NCI-H526 (cell line): ENCODE data around the gene PPP1R14C.
"Not testable (repeated sequence)": the region's sequence is repeated elsewhere in the genome, so short reads cannot be mapped to it uniquely, and the experiment has no call there.

ENCODE experiments used
- DNase-seq, 2 experiments: peaks; one replicate each; lab custom pipeline; 2025; lab: John Stamatoyannopoulos, UW

The PPP1R14C gene

DNA sequence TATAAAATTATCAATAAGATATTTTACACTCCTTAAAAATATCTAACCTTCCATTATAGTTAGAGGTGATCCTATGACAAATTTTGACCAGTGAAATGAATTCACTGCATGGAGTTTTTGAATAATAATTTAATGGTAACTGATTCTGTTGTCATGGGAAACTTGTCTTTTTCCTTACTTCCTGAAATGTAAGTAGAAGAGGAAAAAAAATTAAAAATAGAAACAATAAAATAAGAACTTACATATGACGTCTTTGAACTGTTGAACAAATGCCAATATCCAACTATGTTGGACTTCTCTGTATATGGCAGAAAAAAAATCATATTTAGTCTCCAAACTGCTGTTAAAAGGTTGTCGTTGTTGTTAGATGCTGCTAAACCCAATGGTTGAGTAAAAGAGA, 26.3 kb downstream of the PPP1R14C start:
- no peak for DNase-seq

DNA sequence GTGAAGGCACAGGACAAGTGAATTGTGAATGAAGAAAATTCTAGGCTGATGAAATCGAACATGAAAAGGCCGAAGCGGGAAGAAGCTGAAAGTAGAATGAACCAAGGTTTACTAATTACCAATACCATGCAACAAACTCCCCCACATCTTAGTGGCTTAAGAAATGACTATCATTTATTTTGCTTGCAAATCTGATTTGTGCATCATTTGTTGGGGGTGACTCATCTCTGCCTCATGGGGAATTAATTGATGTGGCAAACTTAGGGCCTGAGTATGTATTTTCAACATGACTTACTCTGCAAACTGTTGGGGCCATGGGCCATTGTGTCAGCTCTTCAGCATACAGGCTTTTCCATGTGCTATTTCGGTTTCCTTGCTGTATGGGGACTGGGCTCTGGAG, 26.8 kb downstream of the PPP1R14C start:
- no peak for DNase-seq

DNA sequence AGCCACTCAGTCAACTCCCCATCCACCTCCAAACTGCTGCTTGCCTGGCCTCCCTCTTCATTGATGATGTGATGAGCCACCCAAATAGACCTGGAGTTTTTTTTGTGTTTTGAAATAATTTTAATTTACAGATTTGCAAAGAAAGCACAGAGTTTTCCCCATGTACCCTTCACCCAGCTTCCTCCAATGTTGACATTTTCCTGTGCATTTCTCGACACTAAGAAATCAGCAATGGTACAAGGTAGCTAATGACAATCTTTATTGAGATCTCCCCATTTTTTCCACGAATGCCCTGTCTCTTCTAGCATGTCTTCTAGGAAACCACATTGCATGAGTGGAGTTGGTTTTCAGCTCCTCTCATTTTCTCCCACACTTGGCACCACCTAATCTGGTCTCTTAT, 30.1 kb downstream of the PPP1R14C start:
- no peak for DNase-seq

DNA sequence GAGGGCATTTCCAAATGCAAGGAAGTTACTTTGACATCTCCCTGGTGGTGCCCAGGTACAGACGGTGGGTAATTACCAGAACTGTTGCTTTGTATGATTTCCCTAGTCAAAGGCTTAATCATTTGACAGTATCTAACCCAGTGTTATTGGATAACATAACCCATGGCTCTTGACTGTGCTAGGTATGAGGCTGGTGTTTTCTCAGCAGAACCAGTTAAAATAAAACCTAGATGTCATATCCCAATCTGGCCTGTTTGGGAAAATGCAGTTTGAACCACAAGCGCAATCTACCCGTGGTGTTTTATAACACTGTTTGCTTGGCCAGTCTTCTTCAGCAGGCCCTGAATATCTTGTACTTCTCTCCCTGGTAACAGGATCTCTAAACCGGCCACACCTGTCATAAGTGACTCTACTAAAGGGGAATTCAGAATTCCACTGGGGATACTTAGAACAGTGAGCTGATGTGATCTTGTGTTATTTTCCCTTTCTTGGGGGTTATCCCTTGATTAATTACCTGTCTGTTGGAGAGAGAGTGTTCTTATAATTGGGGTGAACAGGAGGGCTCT, 32.8 kb downstream of the PPP1R14C start:
- DNase-seq, result peak in 1 of 2 experiments; percentile 12

DNA sequence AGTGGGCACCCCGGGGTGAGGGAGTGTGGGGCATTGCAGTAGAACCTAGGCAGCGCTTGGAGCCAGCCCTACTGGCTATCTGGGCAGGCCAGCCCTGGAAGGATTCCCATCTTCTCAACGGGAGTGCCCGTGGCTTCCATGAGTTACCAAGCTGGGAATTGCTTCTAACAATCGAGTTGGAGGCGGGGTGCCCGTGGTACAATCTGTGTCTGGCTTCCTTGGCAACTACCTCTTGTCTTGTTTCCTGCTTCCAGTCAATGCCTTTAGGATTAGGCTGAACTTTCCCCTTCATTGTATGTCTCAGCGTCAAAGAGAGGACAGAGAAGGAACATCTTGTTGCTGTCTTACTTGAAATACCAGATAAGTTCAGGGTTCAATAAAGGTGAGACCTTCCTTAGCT, 33.3 kb downstream of the PPP1R14C start:
- DNase-seq, result no peak

DNA sequence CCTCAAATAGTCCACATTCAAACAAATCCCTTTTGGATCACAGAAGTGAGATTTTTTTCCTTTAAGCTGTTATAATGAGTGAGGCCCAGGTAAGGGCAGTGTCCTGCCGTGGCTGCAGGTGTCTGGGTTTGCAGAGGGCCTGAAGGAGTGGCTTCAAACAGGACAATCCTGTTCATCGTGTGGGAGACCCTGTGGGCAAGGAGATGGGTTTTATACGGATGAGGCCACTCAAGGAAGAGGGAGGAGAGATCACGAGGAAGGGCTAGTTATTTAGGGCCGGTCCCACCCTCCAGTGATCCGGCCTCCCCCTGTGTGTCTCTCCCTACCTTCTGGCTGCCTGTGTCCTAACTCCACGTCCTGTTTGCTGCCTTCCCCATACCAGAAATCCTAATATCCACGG, 33.8 kb downstream of the PPP1R14C start:
- DNase-seq, result no peak

DNA sequence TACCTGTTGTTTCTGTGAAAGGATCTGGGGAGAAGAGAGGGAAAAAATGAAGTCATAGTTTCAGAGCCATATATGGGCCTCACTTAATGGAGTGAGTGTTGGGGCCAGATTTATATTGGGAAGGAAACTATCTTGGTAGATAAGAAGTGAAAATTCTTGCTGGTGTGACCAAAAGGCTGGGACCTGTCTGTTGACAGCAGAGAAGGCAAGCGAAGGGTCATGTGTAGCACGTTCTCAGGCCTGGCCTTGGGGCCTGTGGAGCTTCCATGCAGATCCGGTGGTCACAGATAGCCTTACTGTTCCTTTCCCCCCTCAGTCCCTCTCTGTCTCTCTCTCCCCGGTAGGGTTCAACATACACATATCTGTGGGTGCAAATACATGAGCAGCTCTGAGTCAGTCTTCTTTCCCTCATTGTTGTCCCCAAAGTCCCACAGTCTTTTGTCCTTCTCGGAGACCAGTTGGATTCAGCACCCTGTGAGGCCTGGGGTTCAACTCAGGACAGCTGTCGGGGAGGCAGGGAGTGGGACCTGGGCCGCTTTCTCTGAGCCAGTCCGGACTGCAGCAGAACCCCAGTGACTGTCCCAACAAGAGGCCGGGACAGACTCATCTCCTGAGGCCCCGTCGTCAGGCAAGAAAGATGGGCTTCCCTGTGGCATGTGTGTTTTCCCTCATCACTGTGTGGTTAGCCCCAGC, 34.6 kb downstream of the PPP1R14C start:
- no peak for DNase-seq

DNA sequence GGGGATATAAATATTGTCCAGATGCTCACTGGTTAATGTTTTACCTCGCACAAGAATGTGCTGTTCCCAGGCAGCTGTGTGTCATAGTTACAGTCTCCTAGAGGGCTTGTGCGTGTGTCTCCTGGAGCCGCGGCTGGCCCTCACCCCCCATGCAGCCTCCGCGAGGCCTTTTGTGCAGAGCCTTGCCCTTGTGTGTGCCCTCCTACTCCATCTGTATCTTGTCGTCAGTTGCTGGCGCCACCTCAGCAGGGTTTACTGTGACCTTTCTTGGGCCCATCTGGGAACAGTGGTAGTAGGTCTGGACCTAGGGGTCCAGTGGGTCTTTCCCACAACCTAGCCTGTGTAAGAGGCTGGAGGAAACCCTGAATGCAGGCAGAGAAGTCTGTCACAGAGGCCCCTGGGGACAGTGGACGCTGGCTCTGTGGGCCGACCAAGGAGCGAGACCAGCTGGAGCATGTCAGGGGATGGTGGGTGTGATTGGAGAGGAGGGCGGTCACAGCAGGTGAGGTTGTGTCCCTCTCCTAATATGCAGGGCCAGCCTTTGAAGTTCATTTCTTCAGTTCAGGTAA, 35.2 kb downstream of the PPP1R14C start:
- peak; percentile 46 to 77 for DNase-seq

DNA sequence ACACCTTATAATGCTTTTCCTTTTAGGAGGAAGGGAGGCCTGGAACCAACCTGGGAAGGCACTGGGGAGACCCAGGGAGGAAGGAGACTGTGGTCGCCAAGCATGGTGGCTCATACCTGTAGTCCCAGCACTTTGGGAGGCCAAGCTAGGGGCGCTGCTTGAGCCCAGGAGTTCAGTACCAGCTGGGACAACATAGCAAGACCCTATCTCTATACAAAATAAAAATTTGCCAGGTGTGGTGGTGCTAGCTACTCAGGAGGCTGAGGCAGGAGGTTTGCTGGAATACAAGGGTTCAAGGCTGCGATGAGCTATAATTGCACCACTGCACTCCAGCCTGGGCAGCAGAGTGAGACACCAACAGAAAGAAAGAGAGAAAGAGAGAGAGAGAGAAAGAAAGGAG, 36.2 kb downstream of the PPP1R14C start:
- DNase-seq, result no peak

DNA sequence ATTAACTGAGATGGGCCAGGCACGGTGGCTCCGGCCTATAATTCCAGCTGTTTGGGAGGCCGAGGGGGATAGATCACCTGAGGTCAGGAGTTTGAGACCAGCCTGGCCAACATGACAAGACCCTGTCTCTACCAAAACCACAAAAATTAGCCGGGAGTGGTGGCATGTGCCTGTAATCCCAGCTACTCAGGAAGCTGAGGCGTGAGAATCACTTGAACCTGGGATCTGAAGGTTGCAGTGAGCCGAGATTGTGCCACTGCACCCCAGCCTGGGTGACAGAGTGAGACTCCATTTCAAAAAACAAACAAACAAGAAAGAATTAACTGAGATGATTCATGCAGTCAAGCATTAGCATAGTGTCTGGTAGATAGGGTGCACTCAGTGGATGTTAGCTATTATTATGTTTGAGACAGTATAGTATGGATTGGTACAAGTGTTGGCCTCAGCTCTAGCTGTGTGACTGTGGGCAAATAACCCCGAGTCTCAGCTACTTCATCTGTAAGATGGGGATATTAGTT, 37.1 kb downstream of the PPP1R14C start:
- not testable (repeated sequence) for DNase-seq

DNA sequence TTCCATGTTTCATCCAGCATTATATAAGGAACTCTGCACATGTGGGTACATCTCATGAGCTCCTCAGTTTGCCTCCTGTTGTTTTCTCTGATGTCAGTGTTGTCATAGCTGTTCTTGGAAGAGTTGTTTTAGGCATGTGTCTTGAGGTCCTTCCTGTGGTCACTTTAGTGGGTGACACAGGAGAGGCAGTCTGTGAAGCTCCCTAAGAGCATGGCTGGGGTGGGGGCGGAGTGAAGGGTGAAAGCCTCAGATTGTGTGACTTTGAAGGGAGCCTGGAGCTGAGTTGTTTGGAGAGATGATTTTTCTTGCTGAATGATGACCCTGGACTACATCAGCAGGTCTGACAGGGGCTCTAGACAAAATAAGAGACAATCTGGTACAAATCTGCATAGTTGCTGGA, 37.7 kb downstream of the PPP1R14C start:
- DNase-seq, result no peak

DNA sequence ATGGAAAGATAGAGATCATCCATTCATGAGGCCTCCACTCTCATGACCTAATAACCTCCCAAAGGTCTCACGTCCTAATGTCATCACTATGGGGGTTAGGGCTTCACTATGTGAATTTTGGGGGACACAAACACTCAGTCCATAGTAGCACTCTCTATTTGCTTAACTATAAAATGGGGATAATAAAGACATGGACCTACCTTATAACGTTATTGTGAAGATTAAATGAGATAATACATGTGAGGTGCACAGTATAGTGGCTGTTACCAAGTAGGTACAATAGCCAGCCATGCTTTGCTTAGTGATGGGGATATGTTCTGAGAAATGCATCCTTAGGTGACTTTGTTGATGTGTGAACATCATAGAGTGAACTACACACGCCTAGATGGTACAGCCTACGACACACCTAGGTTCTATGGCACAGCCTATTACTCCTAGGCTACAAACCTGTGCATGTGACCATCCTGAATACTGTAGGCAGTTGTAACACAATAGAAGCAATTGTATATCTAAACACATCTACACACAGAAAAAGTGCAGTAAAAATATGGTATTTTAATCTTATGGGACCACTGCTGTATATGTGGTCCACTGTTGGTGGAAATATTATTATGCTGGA, 39.7 kb downstream of the PPP1R14C start:
- no peak for DNase-seq

DNA sequence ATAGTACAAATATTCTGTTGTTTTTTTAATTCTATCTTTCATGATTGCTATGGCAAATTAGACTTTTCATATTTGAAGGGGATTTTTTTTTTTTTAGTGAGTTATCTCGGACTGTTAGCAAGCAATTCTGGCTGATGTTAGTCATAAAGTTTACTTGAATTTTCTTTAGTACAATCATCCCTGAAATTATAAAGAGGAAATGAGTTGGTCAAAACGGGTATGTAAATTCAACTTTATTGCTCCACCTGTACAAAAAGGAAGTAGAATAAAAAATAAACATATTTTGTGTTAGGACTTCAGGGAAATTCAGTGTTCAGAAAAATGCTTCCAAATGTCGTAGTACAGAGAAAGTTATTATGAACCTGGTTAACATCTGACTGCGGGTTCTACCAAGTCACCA, 40.3 kb downstream of the PPP1R14C start:
- no peak for DNase-seq

DNA sequence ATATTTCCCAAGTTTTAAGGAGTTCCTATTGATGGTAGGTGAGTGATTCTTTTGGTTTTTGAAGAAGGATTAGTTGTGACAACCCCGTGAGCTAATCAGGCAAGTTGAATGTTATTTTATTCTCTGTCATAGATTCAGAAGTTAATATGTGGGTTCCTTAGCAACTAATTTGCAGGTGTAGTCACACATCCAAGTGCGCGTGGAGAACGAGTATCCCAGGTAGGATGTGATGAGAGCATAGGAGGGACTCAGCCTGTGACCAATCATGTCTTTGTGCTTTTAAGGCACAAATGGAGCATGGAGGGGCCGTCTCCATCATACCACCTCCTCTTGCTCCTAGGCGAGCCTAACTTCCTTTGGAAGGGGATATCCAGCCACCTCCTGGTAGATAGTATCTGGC, 41.1 kb downstream of the PPP1R14C start:
- DNase-seq, result no peak

DNA sequence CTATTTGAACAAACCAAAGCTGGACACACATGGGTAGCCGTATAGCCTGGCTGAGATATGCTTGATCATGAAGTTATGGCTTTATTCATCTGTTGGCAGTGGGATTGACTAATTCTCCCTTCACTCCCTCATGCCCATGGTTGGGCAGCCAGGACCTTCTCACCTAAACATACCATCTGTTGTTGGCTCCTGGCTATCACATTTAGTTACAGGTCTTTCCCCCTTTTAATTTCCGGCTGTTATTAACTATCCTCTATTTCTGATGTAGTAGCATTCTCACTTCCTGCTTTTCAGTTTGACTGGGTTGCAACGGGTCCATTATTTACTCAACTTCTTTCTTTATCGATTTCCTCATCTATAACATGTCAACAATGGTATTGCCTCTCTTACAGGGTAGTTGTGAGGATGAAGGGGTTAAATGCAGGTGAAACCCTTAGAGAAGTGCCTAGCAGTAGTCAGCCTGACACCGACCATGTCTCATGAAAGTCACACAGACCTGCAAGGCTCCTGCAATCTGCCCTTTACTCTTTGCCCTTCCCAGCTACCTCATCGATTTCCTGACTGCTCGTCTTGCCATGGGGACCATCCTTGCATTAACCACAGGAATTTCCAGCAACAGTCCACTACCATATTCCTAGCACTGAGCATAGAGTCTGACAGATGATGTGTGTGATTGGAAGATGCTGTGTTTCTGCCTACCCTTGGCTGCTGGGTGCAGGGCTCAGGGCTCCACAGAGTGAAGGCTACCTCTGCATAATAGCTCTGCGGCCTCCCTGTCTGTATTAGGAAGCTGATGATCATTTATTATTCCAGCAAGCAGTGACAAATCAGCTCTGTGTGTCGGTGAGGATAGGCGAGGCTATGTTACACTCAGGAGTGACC, 42.2 kb downstream of the PPP1R14C start:
- no peak for DNase-seq

DNA sequence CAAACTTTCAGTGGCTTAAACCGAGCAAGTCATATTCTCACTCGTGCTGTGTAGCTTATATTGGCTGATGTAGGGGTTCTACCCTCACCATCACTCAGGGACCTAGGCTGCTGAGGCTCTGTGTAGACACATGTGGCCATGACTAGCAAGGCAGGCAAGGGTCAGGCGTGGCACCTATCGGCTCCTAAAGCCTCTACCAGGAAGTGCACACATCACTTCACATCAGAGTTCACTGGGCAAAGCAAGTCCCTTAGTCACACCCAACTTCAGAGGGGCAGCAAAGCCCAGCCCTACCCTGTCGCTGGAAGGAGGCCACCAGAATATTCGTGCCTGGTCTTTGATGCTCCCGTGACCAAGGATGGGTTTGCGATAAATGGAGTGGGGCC, 42.9 kb downstream of the PPP1R14C start:
- no peak for DNase-seq

DNA sequence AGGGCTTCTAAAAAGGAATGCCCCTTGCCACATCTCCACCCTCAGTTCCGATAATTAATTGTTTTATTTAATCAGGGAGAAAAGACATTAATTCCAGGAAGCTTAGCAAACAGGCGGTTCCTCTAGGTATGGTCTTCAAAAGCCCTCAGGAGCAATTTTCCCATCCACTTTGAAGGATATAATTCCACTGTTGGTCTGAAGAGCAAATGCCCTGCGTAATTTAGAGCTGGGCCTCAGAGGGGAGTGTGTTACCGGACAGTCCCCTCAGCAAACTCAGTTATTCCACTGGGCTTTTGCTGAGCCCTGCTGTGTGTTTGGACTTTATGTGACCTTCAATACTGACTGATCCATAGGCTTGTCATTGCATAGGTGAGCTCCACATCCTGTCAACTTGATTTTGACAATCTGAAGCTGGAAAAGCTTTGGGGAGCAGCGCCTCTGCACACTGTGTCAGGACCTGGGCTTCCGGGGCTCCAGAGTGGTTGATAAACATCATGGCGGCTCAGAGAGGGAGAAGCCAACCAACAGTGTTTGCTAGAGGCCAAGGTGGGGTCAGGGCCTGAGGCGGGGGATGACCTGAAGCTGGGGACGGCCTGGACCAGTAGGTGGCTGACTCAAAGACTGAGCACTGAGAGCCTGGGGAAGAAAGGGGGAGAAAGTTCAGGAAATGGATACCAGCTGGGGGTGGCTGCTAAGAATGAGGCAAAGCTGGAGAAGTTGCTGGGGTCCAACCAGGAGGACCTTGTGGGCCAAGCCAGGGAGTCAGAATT, 43.5 kb downstream of the PPP1R14C start:
- DNase-seq, result no peak

DNA sequence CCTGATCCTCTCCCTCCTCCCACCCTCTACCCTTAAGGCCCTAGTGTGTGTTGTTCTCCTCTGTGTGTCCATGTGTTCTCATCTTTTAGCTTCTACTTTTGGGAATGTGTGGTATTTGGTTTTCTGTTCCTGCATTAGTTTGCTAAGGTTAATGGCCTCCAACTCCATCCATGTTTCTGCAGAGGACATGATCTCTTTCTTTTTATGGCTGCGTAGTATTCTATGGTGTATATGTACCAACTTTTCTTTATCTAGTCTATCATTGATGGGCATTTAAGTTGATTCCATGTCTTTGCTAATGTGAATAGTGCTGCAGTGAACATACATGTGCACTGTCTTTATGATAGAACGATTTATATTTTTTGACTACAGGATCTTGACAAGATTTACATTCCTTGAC, 44.6 kb downstream of the PPP1R14C start:
- not testable (repeated sequence) for DNase-seq

DNA sequence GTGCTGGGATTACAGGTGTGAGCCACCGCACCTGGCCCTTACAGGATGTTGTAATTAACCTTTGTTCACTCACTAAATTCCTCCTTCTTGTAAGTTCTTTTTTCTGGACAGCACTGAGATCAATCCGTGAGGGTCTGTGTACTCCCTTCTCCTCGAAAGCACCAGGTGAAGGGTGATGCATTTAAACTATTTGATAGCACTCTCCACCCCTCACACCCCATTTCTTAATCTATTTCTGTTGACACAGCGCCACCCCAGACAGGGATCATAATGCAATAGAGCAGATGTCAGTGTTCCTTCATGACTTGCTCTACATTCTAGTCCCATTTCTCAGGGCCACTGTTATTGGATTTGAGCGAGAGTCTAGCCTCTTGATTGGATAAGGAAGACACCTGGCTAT, 46.3 kb downstream of the PPP1R14C start:
- DNase-seq, result no peak

DNA sequence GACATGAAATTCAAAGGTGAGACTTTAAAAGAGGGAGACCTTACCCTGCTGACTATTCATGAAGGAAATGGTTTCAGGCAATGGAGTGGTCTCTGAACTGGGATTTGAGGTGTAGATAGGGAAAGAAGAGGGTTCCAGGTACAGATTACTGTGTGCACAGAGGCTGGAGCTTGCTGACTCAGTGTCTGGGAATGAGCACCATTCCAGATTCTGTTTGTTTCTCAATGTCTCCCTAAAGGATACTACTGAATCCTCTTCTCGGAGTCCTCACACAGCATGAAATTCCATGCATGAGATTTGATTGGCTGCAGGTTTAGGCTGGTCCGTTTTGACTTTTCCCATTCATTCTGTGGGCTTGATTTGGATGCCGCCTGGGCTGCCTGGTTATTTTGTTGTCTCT, 49.0 kb downstream of the PPP1R14C start:
- no peak for DNase-seq

DNA sequence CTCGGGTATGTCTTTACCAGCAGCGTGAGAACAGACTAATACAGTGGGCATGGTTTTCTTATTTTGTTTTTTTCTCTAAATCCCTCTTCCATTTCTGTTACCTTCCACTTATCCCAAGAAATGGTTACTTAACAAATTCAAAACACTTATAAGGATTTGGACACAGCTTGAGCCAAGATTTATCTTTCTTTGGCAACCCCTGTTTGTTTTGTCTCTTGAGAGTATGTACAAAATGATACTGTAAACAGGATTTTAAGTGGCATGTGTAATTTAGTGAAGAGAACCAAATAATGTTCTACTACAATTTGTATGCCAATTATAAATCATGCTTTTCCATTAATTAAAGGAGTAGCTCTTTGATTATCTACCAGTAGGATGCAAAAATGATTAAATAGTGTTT, 51.4 kb downstream of the PPP1R14C start:
- DNase-seq, result no peak
